ENCODE results near the gene TRMT44. TPM values are rescaled to one million over a fixed set of nuclear protein-coding genes. Genes with fewer than 3 reads are reported as not detected.
"Not testable (repeated sequence)": the region's sequence is repeated elsewhere in the genome, so short reads cannot be mapped to it uniquely, and the experiment has no call there.

The TRMT44 gene
- total RNA-seq, 3 donors from 2014 or later = 14.0 to 21.7 (median 17.1) TPM

GRCh38 chr4:8480221-8480620, 39.6 kb downstream of the TRMT44 start:
- Histone ChIP-seq H3K9me3 (no peaks in the 10 kb centered on the region), H3K36me3 (ENCODE audit: low read depth) (no peaks in the 10 kb centered on the region), H3K4me1 (ENCODE audit: low read depth) (no peaks in the 10 kb centered on the region), H3K4me3 (no peak overlapping the region)
- no peak for ATAC-seq
- DNase-seq = no peak
- intact Hi-C loops (cut with DNase I, micrococcal nuclease) = no loop called here
- TF ChIP-seq CTCF (IDR thresholded peaks at IDR 0.05) = no peak

- intact Hi-C loops (cut with DNase I, micrococcal nuclease); H3K36me3 ChIP-seq (ENCODE audit: low read depth); H3K4me1 ChIP-seq (ENCODE audit: low read depth); H3K4me3 ChIP-seq; ATAC-seq; DNase-seq; H3K9me3 ChIP-seq: not testable (repeated sequence)
Observed at GRCh38 chr4:8486643-8487042, 46.1 kb downstream of the TRMT44 start.

- Histone ChIP-seq H3K36me3 (ENCODE audit: low read depth) (no peaks in the 10 kb centered on the region), H3K4me1 (ENCODE audit: low read depth) (no peaks in the 10 kb centered on the region), H3K9me3 (no peaks in the 10 kb centered on the region), H3K4me3 (no peak overlapping the region)
- ATAC-seq (no peak), DNase-seq (no peak)
- no peak for TF ChIP-seq CTCF (IDR thresholded peaks at IDR 0.05)
- intact Hi-C loops (cut with DNase I, micrococcal nuclease) = no loop called here
Observed at GRCh38 chr4:8488791-8489369, 48.3 kb downstream of the TRMT44 start.

- ATAC-seq; DNase-seq; H3K4me3 ChIP-seq; H3K36me3 ChIP-seq (ENCODE audit: low read depth); H3K9me3 ChIP-seq; intact Hi-C loops (cut with DNase I, micrococcal nuclease); H3K4me1 ChIP-seq (ENCODE audit: low read depth): not testable (repeated sequence)
Observed at GRCh38 chr4:8491478-8491877, 50.9 kb downstream of the TRMT44 start.

- no peaks in the 10 kb centered on the region for H3K9me3 ChIP-seq
- DNase-seq = no peak
- intact Hi-C loops (cut with DNase I, micrococcal nuclease) = no loop called here
- no peak for ATAC-seq
- no peaks in the 10 kb centered on the region for H3K4me1 ChIP-seq (ENCODE audit: low read depth)
- no peaks in the 10 kb centered on the region for H3K36me3 ChIP-seq (ENCODE audit: low read depth)
- no peak overlapping the region for H3K4me3 ChIP-seq
- no peak for TF ChIP-seq CTCF (IDR thresholded peaks at IDR 0.05)
Observed at GRCh38 chr4:8492174-8492573, 51.6 kb downstream of the TRMT44 start.

GRCh38 chr4:8493484-8493883, 52.9 kb downstream of the TRMT44 start:
- no peak for DNase-seq
- Histone ChIP-seq H3K4me1 (ENCODE audit: low read depth) (no peaks in the 10 kb centered on the region), H3K36me3 (ENCODE audit: low read depth) (no peaks in the 10 kb centered on the region), H3K9me3 (no peaks in the 10 kb centered on the region), H3K4me3 (no peak overlapping the region)
- TF ChIP-seq CTCF (IDR thresholded peaks at IDR 0.05) = no peak
- intact Hi-C loops (cut with DNase I, micrococcal nuclease) = no loop called here
- ATAC-seq = no peak

GRCh38 chr4:8494218-8494617, 53.6 kb downstream of the TRMT44 start:
- no peak for ATAC-seq
- H3K9me3 ChIP-seq = no peaks in the 10 kb centered on the region
- no peaks in the 10 kb centered on the region for H3K4me1 ChIP-seq (ENCODE audit: low read depth)
- H3K4me3 ChIP-seq = no peak overlapping the region
- intact Hi-C loops (cut with DNase I, micrococcal nuclease) = no loop called here
- no peak for TF ChIP-seq CTCF (IDR thresholded peaks at IDR 0.05)
- H3K36me3 ChIP-seq (ENCODE audit: low read depth) = no peaks in the 10 kb centered on the region
- no peak for DNase-seq

All from mucosa of descending colon (tissue), 3 donors.